Activated CD4-positive, alpha-beta T cell treated with anti-CD3 and anti-CD28 coated beads for 4 hours (primary cell): ENCODE results near the gene TOMM40.
"Not testable (repeated sequence)": the region's sequence is repeated elsewhere in the genome, so short reads cannot be mapped to it uniquely, and the experiment has no call there.

Source experiments
- DNase-seq, 2 donors: peaks; one replicate each; pipeline ENCODE4 v3.0.0-alpha.2; 2020

The TOMM40 gene

GRCh38 chr19:44900328-44901244 lies 9.5 kb downstream of the TOMM40 start:
- DNase-seq = no peak

GRCh38 chr19:44903216-44903601 lies 12.2 kb downstream of the TOMM40 start:
- no peak for DNase-seq

GRCh38 chr19:44903602-44904425 lies 12.8 kb downstream of the TOMM40 start:
- peak; percentile 56 to 74 for DNase-seq

- DNase-seq = no peak
Observed at GRCh38 chr19:44904426-44904994, 13.5 kb downstream of the TOMM40 start.

GRCh38 chr19:44905437-44906160 lies 14.5 kb downstream of the TOMM40 start, which contains the start of gene APOE:
Gene APOE, plus strand, starts transcription at chr19:44905796. Its CDS starts 829 bp downstream, at chr19:44906625.
- DNase-seq = no peak

- no peak for DNase-seq
Observed at GRCh38 chr19:44907613-44908012, 16.6 kb downstream of the TOMM40 start.

- no peak for DNase-seq
Observed at GRCh38 chr19:44908074-44908835, 17.2 kb downstream of the TOMM40 start.

- no peak for DNase-seq
Observed at GRCh38 chr19:44908836-44909261, 17.8 kb downstream of the TOMM40 start.

GRCh38 chr19:44909775-44910174 lies 18.7 kb downstream of the TOMM40 start:
- DNase-seq = no peak

GRCh38 chr19:44911896-44912295 lies 20.8 kb downstream of the TOMM40 start:
- not testable (repeated sequence) for DNase-seq

GRCh38 chr19:44912854-44913253 lies 21.8 kb downstream of the TOMM40 start:
- no peak for DNase-seq

- not testable (repeated sequence) for DNase-seq
Observed at GRCh38 chr19:44913512-44914432, 22.7 kb downstream of the TOMM40 start.

- DNase-seq = peak; percentile 67 to 79
Observed at GRCh38 chr19:44914433-44915206, 23.6 kb downstream of the TOMM40 start, which contains the start of gene APOC1. Gene APOC1, plus strand, starts transcription at chr19:44914608. Its CDS starts 284 bp downstream, at chr19:44914892.

GRCh38 chr19:44924243-44924725 lies 33.2 kb downstream of the TOMM40 start:
- no peak for DNase-seq

- DNase-seq = no peak
Observed at GRCh38 chr19:44925114-44925891, 34.2 kb downstream of the TOMM40 start.

- DNase-seq = not testable (repeated sequence)
Observed at GRCh38 chr19:44926245-44927077, 35.4 kb downstream of the TOMM40 start.

GRCh38 chr19:44927746-44928145 lies 36.7 kb downstream of the TOMM40 start:
- no peak for DNase-seq

GRCh38 chr19:44930088-44930487 lies 39.0 kb downstream of the TOMM40 start:
- DNase-seq = no peak
